ENCODE results near the gene LYRM7.
"Not testable (repeated sequence)": the region's sequence is repeated elsewhere in the genome, so short reads cannot be mapped to it uniquely, and the experiment has no call there.

DNA sequence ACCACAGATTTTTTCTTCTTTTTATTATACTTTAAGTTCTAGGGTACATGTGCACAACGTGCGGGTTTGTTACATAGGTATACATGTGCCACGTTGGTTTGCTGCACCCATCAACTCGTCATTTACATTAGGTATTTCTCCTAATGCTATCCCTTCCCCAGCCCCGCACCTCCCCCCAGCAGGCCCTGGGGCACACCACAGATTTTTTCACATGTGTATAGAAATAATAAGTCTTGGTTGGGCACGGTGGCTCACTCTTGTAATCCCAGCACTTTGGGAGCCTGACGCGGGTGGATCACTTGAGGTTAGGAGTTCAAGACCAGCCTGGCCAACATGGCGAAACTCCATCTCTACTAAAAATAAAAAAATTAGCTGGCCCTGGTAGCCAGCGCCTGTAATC is 83.3 kb downstream of the LYRM7 start:
- TF ChIP-seq CTCF (IDR thresholded peaks at IDR 0.05); POLR2A (IDR thresholded peaks at IDR 0.05); POLR2AphosphoS5 (IDR thresholded peaks at IDR 0.05; ENCODE audit: insufficient read depth in 1 of 2, low read depth in 1 of 2): not testable (repeated sequence)
